CD4-positive, CD25-positive, alpha-beta regulatory T cell (primary cell): ENCODE results near the gene BEST3. TPM values are rescaled to one million over a fixed set of nuclear protein-coding genes. Genes with fewer than 3 reads are reported as not detected.
"Not testable (repeated sequence)": the region's sequence is repeated elsewhere in the genome, so short reads cannot be mapped to it uniquely, and the experiment has no call there.

Source experiments
- ATAC-seq, 2 donors: fragments of 150-1000 bp; cut with Tn5 transposase; one replicate each; pipeline ENCODE4 v1.10.0; 2021; ENCODE audit warnings: low read depth in 2 of 2, moderate number of reproducible peaks in 2 of 2, moderate library complexity in 1 of 2
- DNase-seq, 3 donors: peaks; one replicate each; pipeline versions ENCODE4 v3.0.0 to v3.0.0-alpha.2; 2012 to 2022; ENCODE audit warnings: mixed read lengths in 1 of 3
- H3K27ac ChIP-seq: one replicate; pipeline ENCODE4 v1.7.0; 2013; ENCODE audit warnings: mild to moderate bottlenecking, low read length; ENCODE audit not compliant: insufficient read depth, poor library complexity, severe bottlenecking
- H3K27me3 ChIP-seq: one replicate; pipeline ENCODE4 v1.7.0; 2013; ENCODE audit warnings: low read length; ENCODE audit not compliant: control insufficient read depth, insufficient read depth
- H3K36me3 ChIP-seq: one replicate; pipeline ENCODE4 v1.7.0; 2013; ENCODE audit warnings: mild to moderate bottlenecking, low read length, moderate library complexity; ENCODE audit not compliant: control insufficient read depth, insufficient read depth
- H3K4me1 ChIP-seq: 2 replicates; pipeline ENCODE4 v1.7.0; 2013; ENCODE audit warnings: mild to moderate bottlenecking, low read length; ENCODE audit not compliant: insufficient read depth, control insufficient read depth, poor library complexity, severe bottlenecking
- H3K4me3 ChIP-seq: one replicate; pipeline ENCODE4 v1.7.0; 2013; ENCODE audit warnings: low read depth, mild to moderate bottlenecking, low read length, moderate library complexity
- H3K9me3 ChIP-seq, 2 experiments: 1 replicate in 1 of 2; 2 replicates in 1 of 2; pipeline ENCODE4 v1.7.0; 2013; ENCODE audit warnings: low read length in 2 of 2, mild to moderate bottlenecking in 1 of 2, moderate library complexity in 1 of 2; ENCODE audit not compliant: control insufficient read depth in 2 of 2
- H3K27ac Mint-ChIP-seq, 3 donors: one replicate each; pipeline ENCODE4 v1.8.0; 2020 to 2022; ENCODE audit warnings: mild to moderate bottlenecking in 3 of 3, mixed read lengths in 3 of 3, moderate library complexity in 2 of 3
- H3K27me3 Mint-ChIP-seq: one replicate; pipeline ENCODE4 v1.8.0; 2022; ENCODE audit warnings: mild to moderate bottlenecking, mixed read lengths
- H3K36me3 Mint-ChIP-seq: one replicate; pipeline ENCODE4 v1.8.0; 2020; ENCODE audit warnings: mixed read lengths
- H3K4me1 Mint-ChIP-seq, 4 donors: one replicate each; pipeline ENCODE4 v1.8.0; 2020 to 2022; ENCODE audit warnings: mixed read lengths in 4 of 4, mild to moderate bottlenecking in 1 of 4
- H3K4me3 Mint-ChIP-seq, 4 donors: one replicate each; pipeline ENCODE4 v1.8.0; 2020 to 2022; ENCODE audit warnings: mild to moderate bottlenecking in 4 of 4, mixed read lengths in 4 of 4, moderate library complexity in 3 of 4
- H3K9me3 Mint-ChIP-seq, 7 donors: one replicate each; pipeline ENCODE4 v1.8.0; 2020 to 2022; ENCODE audit warnings: mixed read lengths in 7 of 7, mild to moderate bottlenecking in 3 of 7, moderate library complexity in 2 of 7
- polyA plus RNA-seq, 4 donors: library from polyadenylated mRNA; unstranded; fragments of 300-500 nt; fragmentation: Illumina TruSeq; gene quantifications; one replicate each; pipeline ENCODE4 v1.2.3, GENCODE V29; 2021
- total RNA-seq: library from RNA; stranded (reverse); gene quantifications from one replicate; pipeline ENCODE4 v1.2.3, GENCODE V29; 2022

BEST3 gene
- total and polyA plus RNA-seq, 5 donors from 2014 or later: not detected

GRCh38 chr12:69666798-69667197 lies 32.3 kb downstream of the BEST3 start:
- Mint-ChIP-seq H3K27ac (no peak overlapping the region), H3K36me3 (no peaks in the 10 kb centered on the region), H3K27me3 (peaks cover 28% of the 10 kb centered on the region), H3K9me3 (peaks cover 0 to 3% (median 0%) of the 10 kb centered on the region in 7 donors), H3K4me3 (no peak overlapping the region), H3K4me1 (no peaks in the 10 kb centered on the region)
- no peak for DNase-seq
- H3K9me3 ChIP-seq: no peaks in the 10 kb centered on the region
- no peak overlapping the region for H3K4me3 ChIP-seq
- ATAC-seq: no peak
- no peaks in the 10 kb centered on the region for H3K4me1 ChIP-seq
- H3K27ac ChIP-seq: no peak overlapping the region
- peaks cover 5% of the 10 kb centered on the region for H3K27me3 ChIP-seq
- H3K36me3 ChIP-seq: no peaks in the 10 kb centered on the region

- H3K4me1 Mint-ChIP-seq, H3K9me3 ChIP-seq, H3K36me3 ChIP-seq, H3K4me3 ChIP-seq, H3K9me3 Mint-ChIP-seq, H3K36me3 Mint-ChIP-seq, H3K4me1 ChIP-seq, ATAC-seq, H3K4me3 Mint-ChIP-seq, DNase-seq, H3K27me3 ChIP-seq, H3K27ac ChIP-seq, H3K27ac Mint-ChIP-seq: not testable (repeated sequence)
- H3K27me3 Mint-ChIP-seq: peaks cover 23% of the 10 kb centered on the region
These were observed 34.1 kb downstream of the BEST3 start for GRCh38 chr12:69664930-69665377.

- H3K9me3 ChIP-seq: no peaks in the 10 kb centered on the region
- H3K27ac ChIP-seq: no peak overlapping the region
- no peak overlapping the region for H3K4me3 Mint-ChIP-seq
- ATAC-seq: no peak
- no peaks in the 10 kb centered on the region for H3K36me3 ChIP-seq
- H3K27ac Mint-ChIP-seq: no peak overlapping the region
- H3K9me3 Mint-ChIP-seq: peaks cover 0 to 3% (median 0%) of the 10 kb centered on the region in 7 donors
- H3K4me3 ChIP-seq: no peak overlapping the region
- DNase-seq: no peak
- no peaks in the 10 kb centered on the region for H3K36me3 Mint-ChIP-seq
- no peaks in the 10 kb centered on the region for H3K4me1 Mint-ChIP-seq
- peaks cover 8% of the 10 kb centered on the region for H3K27me3 ChIP-seq
- peaks cover 18% of the 10 kb centered on the region for H3K27me3 Mint-ChIP-seq
- no peaks in the 10 kb centered on the region for H3K4me1 ChIP-seq
These were observed 35.4 kb downstream of the BEST3 start for GRCh38 chr12:69663726-69664125.

GRCh38 chr12:69662764-69663163 lies 36.3 kb downstream of the BEST3 start:
- ATAC-seq (no peak), DNase-seq (no peak)
- Mint-ChIP-seq H3K4me1 (no peaks in the 10 kb centered on the region), H3K9me3 (peaks cover 0 to 3% (median 0%) of the 10 kb centered on the region in 7 donors), H3K27ac (no peak overlapping the region), H3K4me3 (no peak overlapping the region), H3K27me3 (peaks cover 24% of the 10 kb centered on the region), H3K36me3 (no peaks in the 10 kb centered on the region)
- no peaks in the 10 kb centered on the region for H3K4me1 ChIP-seq
- peaks cover 8% of the 10 kb centered on the region for H3K27me3 ChIP-seq
- H3K27ac ChIP-seq: no peak overlapping the region
- H3K4me3 ChIP-seq: no peak overlapping the region
- no peaks in the 10 kb centered on the region for H3K9me3 ChIP-seq
- H3K36me3 ChIP-seq: no peaks in the 10 kb centered on the region

GRCh38 chr12:69661386-69661785 lies 37.7 kb downstream of the BEST3 start:
- H3K36me3 ChIP-seq: no peaks in the 10 kb centered on the region
- ATAC-seq (no peak), DNase-seq (no peak)
- no peaks in the 10 kb centered on the region for H3K9me3 ChIP-seq
- no peaks in the 10 kb centered on the region for H3K4me1 ChIP-seq
- no peak overlapping the region for H3K4me3 ChIP-seq
- Mint-ChIP-seq H3K27me3 (peaks cover 19% of the 10 kb centered on the region), H3K9me3 (peaks cover 0 to 2% (median 0%) of the 10 kb centered on the region in 7 donors), H3K4me1 (no peaks in the 10 kb centered on the region), H3K36me3 (no peaks in the 10 kb centered on the region), H3K4me3 (no peak overlapping the region), H3K27ac (no peak overlapping the region)
- no peak overlapping the region for H3K27ac ChIP-seq
- peaks cover 14% of the 10 kb centered on the region for H3K27me3 ChIP-seq

GRCh38 chr12:69660164-69660863 lies 38.8 kb downstream of the BEST3 start:
- H3K27ac Mint-ChIP-seq: no peak overlapping the region
- Histone ChIP-seq H3K27ac (no peak overlapping the region), H3K27me3 (peaks cover 14% of the 10 kb centered on the region), H3K4me3 (no peak overlapping the region), H3K4me1 (no peaks in the 10 kb centered on the region), H3K36me3 (no peaks in the 10 kb centered on the region), H3K9me3 (no peaks in the 10 kb centered on the region)
- H3K36me3 Mint-ChIP-seq: no peaks in the 10 kb centered on the region
- DNase-seq (no peak), ATAC-seq (no peak)
- peaks cover 19% of the 10 kb centered on the region for H3K27me3 Mint-ChIP-seq
- peaks cover 0 to 2% (median 0%) of the 10 kb centered on the region in 7 donors for H3K9me3 Mint-ChIP-seq
- H3K4me1 Mint-ChIP-seq: no peaks in the 10 kb centered on the region
- H3K4me3 Mint-ChIP-seq: no peak overlapping the region

GRCh38 chr12:69658203-69658602 lies 40.9 kb downstream of the BEST3 start:
- Mint-ChIP-seq H3K36me3 (no peaks in the 10 kb centered on the region), H3K9me3 (no peaks in the 10 kb centered on the region), H3K27me3 (peaks cover 13% of the 10 kb centered on the region), H3K4me3 (no peak overlapping the region), H3K27ac (no peak overlapping the region), H3K4me1 (no peaks in the 10 kb centered on the region)
- Histone ChIP-seq H3K36me3 (no peaks in the 10 kb centered on the region), H3K4me1 (no peaks in the 10 kb centered on the region), H3K9me3 (no peaks in the 10 kb centered on the region), H3K27ac (no peak overlapping the region), H3K4me3 (no peak overlapping the region), H3K27me3 (peaks cover 12% of the 10 kb centered on the region)
- DNase-seq: no peak
- no peak for ATAC-seq
